ENCODE data around the gene KLHL8.

GRCh38 chr4:87227751-87228151 lies 7.3 kb upstream of the KLHL8 start:
- TF ChIP-seq CTCF (IDR thresholded peaks at IDR 0.05) (no peak), POLR2A (IDR thresholded peaks at IDR 0.05) (no peak)
